NCI-H2081 treated with DMSO at 0.1 percent for 48 hours (cell line): Measurements from ENCODE around the gene ANKRD27.
"Not testable (repeated sequence)": the region's sequence is repeated elsewhere in the genome, so short reads cannot be mapped to it uniquely, and the experiment has no call there.

Experiments
- DNase-seq: peaks from one replicate; lab custom pipeline; 2025; lab: John Stamatoyannopoulos, UW

The ANKRD27 gene

DNA sequence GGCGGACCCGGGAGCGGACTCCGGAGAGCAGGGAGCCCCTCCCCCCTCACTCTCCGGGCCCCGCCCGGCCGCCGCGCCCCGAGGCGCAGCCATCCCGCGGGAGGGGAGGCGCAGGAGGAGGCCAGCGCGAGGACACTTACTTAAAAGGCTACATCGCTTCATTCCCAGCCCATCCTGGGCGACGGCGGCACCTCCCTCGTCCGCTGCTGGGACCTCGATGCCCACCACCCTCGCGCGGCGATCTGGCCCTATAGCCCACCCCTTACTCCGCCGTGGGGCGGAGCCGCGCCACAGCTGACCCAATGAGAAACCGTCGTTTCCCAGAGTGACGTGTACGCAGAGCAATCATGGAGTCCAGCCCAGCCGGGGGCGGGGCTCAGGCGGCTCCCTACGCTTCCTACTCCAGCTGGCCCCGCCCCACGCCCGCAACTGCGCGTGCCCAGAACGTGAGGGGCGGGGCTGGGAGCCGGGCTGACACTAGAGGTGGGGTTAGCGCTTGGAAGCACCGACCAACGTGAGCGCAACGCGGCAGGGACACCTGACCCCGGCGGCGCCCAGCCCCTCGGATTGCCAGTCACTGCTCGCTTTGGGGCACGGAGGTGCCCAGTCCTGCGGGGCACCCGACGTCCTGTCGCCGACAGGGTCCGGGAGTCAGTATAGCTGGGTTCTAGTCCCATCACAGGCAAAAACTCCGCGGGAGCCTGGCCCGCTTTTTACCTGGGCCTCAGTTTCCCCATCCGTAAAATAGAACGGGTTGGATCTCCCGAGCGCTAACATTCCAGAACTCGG lies at the start of gene ANKRD27:
ANKRD27 (minus strand) TSS at position 250 of the 789 bp plus-strand sequence. CDS start 16,165 bp downstream, outside the sequence.
- peak; percentile 88 for DNase-seq

DNA sequence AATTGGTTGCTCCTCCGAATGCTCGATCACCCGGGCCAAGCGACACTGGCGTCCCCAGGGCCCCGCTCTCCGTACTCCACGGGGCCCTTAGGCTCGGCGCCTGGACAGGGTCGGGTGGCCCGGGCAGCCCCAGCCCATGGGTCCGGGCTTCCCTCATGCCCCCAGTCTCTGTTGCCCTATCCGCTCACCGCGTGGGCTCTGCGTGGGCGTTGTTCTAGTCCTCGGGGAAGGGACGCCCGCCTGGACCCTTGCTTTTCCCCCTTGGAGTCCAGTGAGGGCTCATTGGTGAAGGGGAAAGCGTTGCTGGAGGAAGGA lies 45.9 kb upstream of the ANKRD27 start:
- no peak for DNase-seq

DNA sequence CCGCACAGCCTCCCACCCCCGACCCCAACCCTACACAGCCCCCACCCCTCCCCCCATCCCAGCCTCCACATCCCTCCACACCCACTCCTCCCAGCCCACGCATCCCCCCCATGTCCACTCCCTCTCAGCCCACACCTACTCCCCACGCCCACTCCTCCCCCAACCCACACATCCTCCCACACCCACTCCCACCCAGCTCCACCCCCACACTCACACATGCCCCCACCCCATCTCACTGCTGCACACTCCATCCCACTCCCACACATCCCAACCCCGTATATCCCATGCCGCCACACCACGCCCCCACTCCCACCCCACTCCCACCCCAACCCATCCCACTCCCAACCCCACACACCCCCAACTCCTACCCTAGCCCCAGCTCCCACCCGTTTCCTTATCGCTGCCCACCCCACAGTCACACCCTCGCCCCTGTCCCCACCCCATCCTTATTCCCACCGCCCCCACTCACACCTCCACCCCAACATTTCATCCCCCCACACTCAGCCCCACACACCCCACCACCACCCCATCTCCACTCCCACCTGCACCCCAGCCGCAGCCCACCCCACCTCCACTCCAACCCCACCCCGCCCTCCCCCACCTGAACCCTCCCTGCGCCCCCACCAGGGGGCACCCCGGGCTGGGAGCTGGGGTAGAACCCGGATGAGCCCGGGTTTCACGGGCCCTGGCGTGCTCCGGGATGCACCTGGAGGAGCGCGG lies 45.4 kb upstream of the ANKRD27 start:
- no peak for DNase-seq

- DNase-seq: no peak
Observed at GRCh38 chr19:32719611-32720059, 44.7 kb upstream of the ANKRD27 start, which contains the start of gene TDRD12. Gene TDRD12 (plus strand): TSS chr19:32719767. CDS start chr19:32720073, 306 bp downstream.

DNA sequence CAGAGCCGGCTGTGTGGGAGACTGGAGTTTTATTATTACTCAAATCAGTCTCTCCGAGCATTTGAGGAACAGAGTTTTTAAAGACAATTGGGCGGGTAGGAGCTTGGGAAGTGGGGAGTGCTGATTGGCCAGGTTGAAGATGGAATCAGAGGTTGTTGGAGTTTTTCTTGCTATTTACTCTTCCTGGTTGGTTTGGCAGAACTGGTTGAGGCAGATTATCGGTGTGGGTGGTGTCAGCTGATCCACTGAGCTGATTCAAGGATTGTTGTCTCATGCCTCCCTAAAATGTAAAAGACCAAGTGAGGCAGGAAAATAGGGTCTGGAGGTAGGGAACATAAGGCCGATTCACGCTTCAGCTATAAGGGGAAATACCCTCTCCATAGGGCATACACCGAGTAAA lies 43.3 kb upstream of the ANKRD27 start:
- DNase-seq: no peak

GRCh38 chr19:32717496-32717895 lies 42.5 kb upstream of the ANKRD27 start:
- no peak for DNase-seq

- not testable (repeated sequence) for DNase-seq
Observed at GRCh38 chr19:32716203-32716602, 41.2 kb upstream of the ANKRD27 start.

DNA sequence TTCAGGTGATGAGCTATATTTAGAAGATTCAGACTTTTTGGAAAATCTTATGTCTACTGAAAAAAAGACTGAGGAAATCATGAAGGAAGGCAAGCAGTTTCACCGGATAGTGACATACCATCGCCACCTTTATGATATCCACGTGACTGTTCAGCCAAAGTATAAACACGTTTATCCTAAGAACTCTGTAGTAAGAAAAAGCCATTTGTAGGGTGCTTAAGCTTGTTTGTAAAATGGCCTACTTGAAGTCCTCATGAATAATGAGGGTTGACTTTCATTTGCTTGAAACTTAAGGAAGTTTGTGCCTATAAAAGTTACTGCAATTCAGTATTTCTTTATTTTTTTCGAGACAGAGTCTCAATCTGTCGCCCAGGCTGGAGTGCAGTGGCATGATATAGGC lies 36.8 kb upstream of the ANKRD27 start:
- no peak for DNase-seq

GRCh38 chr19:32709032-32709431 lies 34.1 kb upstream of the ANKRD27 start:
- DNase-seq: no peak

DNA sequence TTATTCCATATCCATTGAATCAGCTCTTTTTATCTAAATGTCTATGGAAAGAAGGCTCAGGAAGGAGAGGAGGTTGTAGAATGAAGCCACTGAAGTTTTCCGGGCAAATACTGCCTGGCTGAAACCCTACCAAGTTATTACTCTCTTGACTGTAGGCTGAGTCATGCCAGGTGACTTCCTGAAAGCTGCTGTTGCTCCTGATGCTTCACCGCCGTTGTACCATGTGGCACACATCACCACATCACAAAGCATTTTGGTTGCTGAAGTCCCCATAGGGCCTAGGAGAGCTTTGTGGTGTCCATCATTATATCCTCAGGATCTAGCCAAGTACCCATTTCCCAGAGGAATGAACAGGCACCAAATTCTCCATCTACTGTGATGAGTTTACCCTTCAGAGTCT lies 33.5 kb upstream of the ANKRD27 start:
- no peak for DNase-seq

GRCh38 chr19:32704006-32704405 lies 29.0 kb upstream of the ANKRD27 start:
- not testable (repeated sequence) for DNase-seq

- no peak for DNase-seq
Observed at GRCh38 chr19:32702010-32702409, 27.0 kb upstream of the ANKRD27 start.

DNA sequence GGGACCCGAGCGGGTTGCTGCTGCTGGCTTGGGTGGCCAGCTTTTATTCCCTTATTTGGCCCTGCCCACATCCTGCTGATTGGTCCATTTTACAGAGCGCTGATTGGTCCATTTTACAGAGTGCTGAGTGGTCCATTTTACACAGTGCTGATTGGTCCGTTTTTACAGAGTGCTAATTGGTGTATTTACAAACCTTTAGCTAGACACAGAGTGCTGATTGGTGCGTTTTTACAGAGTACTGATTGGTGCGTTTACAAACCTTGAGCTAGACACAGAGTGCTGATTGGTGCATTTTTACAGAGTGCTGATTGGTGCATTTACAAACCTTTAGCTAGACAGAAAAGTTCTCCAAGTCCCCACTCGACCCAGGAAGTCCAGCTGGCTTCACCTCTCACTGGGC lies 25.1 kb upstream of the ANKRD27 start:
- DNase-seq: not testable (repeated sequence)

- DNase-seq: not testable (repeated sequence)
Observed at GRCh38 chr19:32696771-32697170, 21.8 kb upstream of the ANKRD27 start.

- not testable (repeated sequence) for DNase-seq
Observed at GRCh38 chr19:32695506-32695905, 20.5 kb upstream of the ANKRD27 start.

DNA sequence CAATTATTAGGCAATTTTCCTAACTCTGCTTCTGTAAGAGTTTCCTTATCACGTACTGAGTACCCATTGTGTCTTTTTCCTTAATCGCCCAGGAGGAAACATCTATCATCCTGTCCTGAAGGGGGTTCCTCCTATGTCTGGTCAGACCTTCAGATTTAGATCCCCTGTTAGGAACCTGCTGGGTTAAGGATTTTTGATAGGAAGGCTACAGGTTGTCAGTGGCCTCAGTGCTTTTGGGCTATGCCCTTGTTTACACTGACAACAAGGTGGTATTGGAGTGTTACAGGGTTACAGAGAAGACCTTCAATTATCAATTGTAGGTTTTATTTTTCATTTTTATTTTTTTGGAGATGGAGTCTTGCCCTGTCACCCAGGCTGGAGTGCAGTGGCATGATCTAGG lies 19.9 kb upstream of the ANKRD27 start:
- DNase-seq: not testable (repeated sequence)

- DNase-seq: not testable (repeated sequence)
Observed at GRCh38 chr19:32694316-32694715, 19.3 kb upstream of the ANKRD27 start.

- not testable (repeated sequence) for DNase-seq
Observed at GRCh38 chr19:32693151-32694108, 18.4 kb upstream of the ANKRD27 start.

- no peak for DNase-seq
Observed at GRCh38 chr19:32692727-32693061, 17.7 kb upstream of the ANKRD27 start.

GRCh38 chr19:32691952-32692726 lies 17.2 kb upstream of the ANKRD27 start:
- DNase-seq: no peak

GRCh38 chr19:32691291-32691951 lies 16.4 kb upstream of the ANKRD27 start, which contains the start of gene NUDT19:
Gene NUDT19 (plus strand): TSS chr19:32691821. CDS start chr19:32691961, 140 bp downstream.
- DNase-seq: peak; percentile 14
